DND-41 (cell line): Measurements from ENCODE around the gene GTF2A1.
A peak's percentile ranks its signal among the peaks of the same experiment; 100 is the strongest.

ENCODE experiments used
- ATAC-seq: fragments of 200-7000 bp; cut with Tn5 transposase; 3 replicates; pipeline ENCODE4 v1.9.1; 2021; ENCODE audit warnings: low read depth; ENCODE audit not compliant: insufficient read depth
- DNase-seq: peaks from one replicate; pipeline ENCODE4 v3.0.0-alpha.2; 2020
- H2AFZ ChIP-seq: 2 replicates; pipeline ENCODE4 v1.6.0; 2012; ENCODE audit warnings: low read depth, low read length
- H3K27ac ChIP-seq: 2 replicates; pipeline ENCODE4 v1.5.1; 2012; ENCODE audit warnings: low read length, inconsistent platforms
- H3K27me3 ChIP-seq: fragments of 200-600 bp; sonication (generic); 2 replicates; pipeline ENCODE4 v1.6.0; 2012; ENCODE audit warnings: low read length, mild to moderate bottlenecking, inconsistent platforms; ENCODE audit not compliant: insufficient read depth, poor library complexity
- H3K36me3 ChIP-seq: 2 replicates; pipeline ENCODE4 v1.5.1; 2012; ENCODE audit warnings: low read length, inconsistent platforms; ENCODE audit not compliant: insufficient read depth
- H3K4me1 ChIP-seq: 2 replicates; pipeline ENCODE4 v1.5.1; 2012; ENCODE audit warnings: mild to moderate bottlenecking, low read length; ENCODE audit not compliant: insufficient read depth
- H3K4me2 ChIP-seq: 2 replicates; pipeline ENCODE4 v1.6.0; 2012; ENCODE audit warnings: mild to moderate bottlenecking, moderate library complexity, low read length, inconsistent platforms; ENCODE audit not compliant: insufficient read depth
- H3K4me3 ChIP-seq, 2 experiments: fragments of 200-600 bp in 1 of 2; shearing (Covaris generic) in 1 of 2; 2 replicates each; pipeline ENCODE4 v1.5.1; 2012 to 2016; ENCODE audit warnings: inconsistent platforms in 2 of 2, low read length in 2 of 2, mild to moderate bottlenecking in 2 of 2, low read depth in 1 of 2, moderate library complexity in 1 of 2
- H3K79me2 ChIP-seq: 2 replicates; pipeline ENCODE4 v1.6.0; 2012; ENCODE audit warnings: low read length, inconsistent platforms; ENCODE audit not compliant: insufficient read depth
- H3K9ac ChIP-seq: 2 replicates; pipeline ENCODE4 v1.6.0; 2012; ENCODE audit warnings: low read depth, mild to moderate bottlenecking, inconsistent platforms, low read length, moderate library complexity
- H3K9me3 ChIP-seq: 2 replicates; pipeline ENCODE4 v1.5.1; 2012; ENCODE audit warnings: low read length, moderate library complexity, mild to moderate bottlenecking, inconsistent platforms; ENCODE audit not compliant: insufficient read depth, severe bottlenecking
- H4K20me1 ChIP-seq: 2 replicates; pipeline ENCODE4 v1.6.0; 2012; ENCODE audit warnings: low read length; ENCODE audit not compliant: insufficient read depth
- EZH2 ChIP-seq: IDR thresholded peaks from 3 replicates; pipeline ENCODE4 v1.6.1; 2012; ENCODE audit warnings: borderline replicate concordance, low read depth, mild to moderate bottlenecking, moderate library complexity, low read length, inconsistent platforms; ENCODE audit not compliant: severe bottlenecking
- TF ChIP-seq, protein P1 (sequence below): IDR thresholded peaks from 2 replicates; pipeline ENCODE4 v1.5.1; 2012; ENCODE audit warnings: borderline replicate concordance, low read length, moderate library complexity, mild to moderate bottlenecking; ENCODE audit not compliant: poor library complexity, severe bottlenecking; ENCODE audit errors: extremely low read depth

The GTF2A1 gene

DNA sequence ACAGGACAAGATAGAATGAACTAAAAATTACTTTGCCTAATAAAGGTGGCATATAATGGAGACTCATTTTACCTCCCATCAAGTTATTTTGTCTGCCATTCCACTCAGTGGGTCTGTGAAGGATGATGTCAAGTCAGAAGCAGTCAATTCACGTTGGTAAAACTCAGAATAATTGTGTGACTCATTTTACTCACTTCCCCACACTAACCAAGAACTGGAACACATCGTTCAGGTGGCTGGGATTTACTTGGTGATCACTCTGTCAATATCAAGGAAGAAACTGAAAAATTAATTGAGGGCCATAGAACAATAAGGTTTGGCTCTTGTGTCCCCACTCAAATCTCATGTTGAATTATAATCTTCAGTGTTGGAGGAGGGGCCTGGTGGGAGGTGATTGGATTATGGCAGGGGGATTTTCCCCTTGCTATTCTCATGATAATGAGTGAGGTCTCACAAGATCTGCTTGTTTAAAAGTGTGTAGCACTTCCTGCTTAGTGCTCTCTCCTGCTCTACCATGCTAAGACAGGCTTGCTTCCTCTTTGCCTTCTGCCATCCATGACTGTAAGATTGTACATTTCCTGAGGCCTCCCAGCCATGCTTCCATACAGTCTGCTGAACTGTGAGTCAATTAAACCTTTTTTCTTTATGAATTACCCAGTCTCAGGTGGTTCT lies 35.7 kb upstream of the GTF2A1 start:
- H3K36me3 ChIP-seq = no peaks in the 10 kb centered on the region
- no peaks in the 10 kb centered on the region for H3K79me2 ChIP-seq
- TF ChIP-seq, protein P1, sequence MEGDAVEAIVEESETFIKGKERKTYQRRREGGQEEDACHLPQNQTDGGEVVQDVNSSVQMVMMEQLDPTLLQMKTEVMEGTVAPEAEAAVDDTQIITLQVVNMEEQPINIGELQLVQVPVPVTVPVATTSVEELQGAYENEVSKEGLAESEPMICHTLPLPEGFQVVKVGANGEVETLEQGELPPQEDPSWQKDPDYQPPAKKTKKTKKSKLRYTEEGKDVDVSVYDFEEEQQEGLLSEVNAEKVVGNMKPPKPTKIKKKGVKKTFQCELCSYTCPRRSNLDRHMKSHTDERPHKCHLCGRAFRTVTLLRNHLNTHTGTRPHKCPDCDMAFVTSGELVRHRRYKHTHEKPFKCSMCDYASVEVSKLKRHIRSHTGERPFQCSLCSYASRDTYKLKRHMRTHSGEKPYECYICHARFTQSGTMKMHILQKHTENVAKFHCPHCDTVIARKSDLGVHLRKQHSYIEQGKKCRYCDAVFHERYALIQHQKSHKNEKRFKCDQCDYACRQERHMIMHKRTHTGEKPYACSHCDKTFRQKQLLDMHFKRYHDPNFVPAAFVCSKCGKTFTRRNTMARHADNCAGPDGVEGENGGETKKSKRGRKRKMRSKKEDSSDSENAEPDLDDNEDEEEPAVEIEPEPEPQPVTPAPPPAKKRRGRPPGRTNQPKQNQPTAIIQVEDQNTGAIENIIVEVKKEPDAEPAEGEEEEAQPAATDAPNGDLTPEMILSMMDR = no peak
- no peak for TF ChIP-seq EZH2
- no peak overlapping the region for H3K4me3 ChIP-seq
- H3K9me3 ChIP-seq = no peaks in the 10 kb centered on the region
- peak overlapping the region; percentile 33; the same call in 1 of the 2 replicates for H2AFZ ChIP-seq
- H3K4me2 ChIP-seq = no peak overlapping the region
- peaks cover 4% of the 10 kb centered on the region for H3K4me1 ChIP-seq
- no peaks in the 10 kb centered on the region for H3K27me3 ChIP-seq
- ATAC-seq (peak; percentile 63), DNase-seq (no peak)
- no peak overlapping the region for H3K9ac ChIP-seq
- no peak overlapping the region for H3K27ac ChIP-seq
- H4K20me1 ChIP-seq = no peaks in the 10 kb centered on the region

DNA sequence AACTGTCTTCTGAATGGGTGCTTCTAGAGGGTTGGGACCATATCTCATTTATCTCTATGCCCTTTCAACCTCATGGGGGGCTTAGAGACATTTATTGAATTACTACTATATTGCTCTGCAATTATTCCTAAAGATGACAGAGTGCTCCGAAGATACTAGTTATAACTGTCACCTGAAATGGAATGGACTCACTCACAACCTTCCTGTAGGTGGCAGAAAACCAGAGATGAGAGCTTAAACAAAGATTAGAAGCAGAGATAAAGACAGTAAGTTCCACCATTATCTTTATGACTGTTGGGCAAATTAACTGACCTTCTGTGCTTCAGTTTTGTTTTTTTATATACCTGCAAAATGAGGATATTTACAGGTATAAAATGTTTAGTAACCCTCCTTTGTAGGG lies 31.5 kb upstream of the GTF2A1 start:
- no peaks in the 10 kb centered on the region for H4K20me1 ChIP-seq
- no peaks in the 10 kb centered on the region for H3K79me2 ChIP-seq
- no peaks in the 10 kb centered on the region for H3K27me3 ChIP-seq
- no peaks in the 10 kb centered on the region for H3K9me3 ChIP-seq
- DNase-seq = no peak
- TF ChIP-seq, protein P1 = peak; percentile 15
- no peak for TF ChIP-seq EZH2
- H3K4me3 ChIP-seq = no peak overlapping the region
- no peak overlapping the region for H3K27ac ChIP-seq
- no peak overlapping the region for H3K9ac ChIP-seq
- H3K36me3 ChIP-seq = no peaks in the 10 kb centered on the region
- no peak overlapping the region for H2AFZ ChIP-seq
- H3K4me2 ChIP-seq = no peak overlapping the region
- no peak for ATAC-seq
- peaks cover 19% of the 10 kb centered on the region for H3K4me1 ChIP-seq

DNA sequence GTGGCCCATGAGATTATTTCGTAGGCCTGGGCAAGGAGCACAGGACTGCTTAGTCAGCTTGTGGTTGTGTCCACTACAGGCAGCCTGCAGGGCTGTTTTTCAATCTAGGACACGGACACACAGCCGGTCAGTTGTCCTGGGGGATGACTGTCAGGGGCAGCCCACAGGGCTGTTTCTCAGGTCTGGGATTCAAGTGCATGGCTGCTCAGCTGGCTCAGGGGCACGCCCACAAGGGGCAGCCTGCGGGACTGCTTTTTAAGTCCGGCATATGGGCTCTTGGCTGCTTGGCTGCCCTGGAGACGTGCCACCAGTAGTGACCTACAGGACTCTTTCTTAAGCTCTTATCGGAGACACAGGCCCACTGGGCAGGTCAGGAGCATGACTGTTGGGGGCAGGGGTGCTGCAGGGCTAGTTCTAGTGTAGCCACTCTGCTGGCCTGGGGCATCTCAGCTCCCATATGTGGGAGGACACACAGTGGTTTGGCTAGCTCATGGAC lies 26.6 kb upstream of the GTF2A1 start:
- Histone ChIP-seq H3K27me3 (no peaks in the 10 kb centered on the region), H3K9me3 (peaks cover 11% of the 10 kb centered on the region), H3K9ac (peak overlapping the region; percentile 38), H3K36me3 (no peaks in the 10 kb centered on the region), H3K27ac (peak overlapping the region; percentile 75), H3K4me3 (peak overlapping the region in 1 of 2 experiments; percentile 0; a peak in 1 of 4 replicates), H3K4me2 (peak overlapping the region; percentile 39), H3K4me1 (peaks cover 34% of the 10 kb centered on the region), H3K79me2 (no peaks in the 10 kb centered on the region), H4K20me1 (no peaks in the 10 kb centered on the region), H2AFZ (no peak overlapping the region)
- ATAC-seq (no peak), DNase-seq (no peak)
- no peak for TF ChIP-seq EZH2
- TF ChIP-seq, protein P1 = no peak
